Esophagus muscularis mucosa (tissue), 4 donors: ENCODE results near the gene WDR49. TPM values are rescaled to one million over a fixed set of nuclear protein-coding genes. Genes with fewer than 3 reads are reported as not detected.

Source experiments
- DNase-seq: peaks from one replicate; pipeline ENCODE4 v3.0.0-alpha.2; 2017; ENCODE audit errors: extremely low spot score
- H3K27ac ChIP-seq, 4 donors: fragments of 200-600 bp; sonication (generic); replicated peaks in 1 of 4; 1 replicate in 3 of 4; 2 replicates in 1 of 4; pipeline ENCODE4 v1.5.1; 2016 to 2019; ENCODE audit warnings: mild to moderate bottlenecking in 1 of 4
- H3K27me3 ChIP-seq, 4 donors: fragments of 200-600 bp; sonication (generic); one replicate each; pipeline versions ENCODE4 v1.5.1 to v1.6.0; 2016 to 2019
- H3K36me3 ChIP-seq, 4 donors: fragments of 200-600 bp; sonication (generic); one replicate each; pipeline ENCODE4 v1.5.1; 2016 to 2019
- H3K4me1 ChIP-seq, 4 donors: fragments of 200-600 bp; sonication (generic); one replicate each; pipeline ENCODE4 v1.5.1; 2016 to 2019
- H3K4me3 ChIP-seq, 4 donors: fragments of 200-600 bp; sonication (generic); 1 replicate in 2 of 4; 2 replicates in 2 of 4; pipeline ENCODE4 v1.5.1; 2016 to 2019; ENCODE audit warnings: mild to moderate bottlenecking in 4 of 4, moderate library complexity in 1 of 4
- H3K9me3 ChIP-seq, 4 donors: fragments of 200-600 bp; sonication (generic); 1 replicate in 3 of 4; 2 replicates in 1 of 4; pipeline ENCODE4 v1.5.1; 2016 to 2019
- CTCF ChIP-seq, 3 experiments: fragments of 200-600 bp in 2 of 3; fragments of 450-650 bp in 1 of 3; sonication (generic) in 2 of 3; IDR thresholded peaks; one replicate each; pipeline ENCODE4 v1.5.1; 2017 to 2019; ENCODE audit warnings: antibody characterized with exemption in 3 of 3, mild to moderate bottlenecking in 2 of 3, moderate library complexity in 1 of 3
- EP300 ChIP-seq: sonication (generic); formaldehyde crosslinking; IDR thresholded peaks from one replicate; pipeline ENCODE4 v1.6.1; 2017; ENCODE audit warnings: antibody characterized with exemption
- POLR2A ChIP-seq: fragments of 450-650 bp; IDR thresholded peaks from one replicate; pipeline ENCODE4 v1.6.1; 2017; ENCODE audit warnings: antibody characterized with exemption, moderate library complexity, mild to moderate bottlenecking, low read depth
- POLR2AphosphoS5 ChIP-seq, 2 donors: sonication (generic); formaldehyde crosslinking; IDR thresholded peaks; one replicate each; pipeline ENCODE4 v1.6.1; 2017; ENCODE audit warnings: antibody characterized with exemption in 2 of 2
- WGBS: methylation state at CpG from one replicate; pipeline ENCODE4 v1.1.5; 2018; 5-methylcytosine and 5-hydroxymethylcytosine counted together
- intact Hi-C: fragments of 100-400 bp; cut with DNase I; formaldehyde crosslinking; loops from one replicate; pipeline ENCODE4 v1.15.1; 2023
- small RNA-seq, 3 donors: library from RNA; depleted of rRNA; stranded (forward); fragments of <200 nt; gene quantifications; one replicate each; pipeline ENCODE3, GENCODE V24; 2016
- total RNA-seq, 4 donors: library from RNA; depleted of rRNA; stranded (reverse); fragments of >200 nt; gene quantifications; one replicate each; pipeline versions ENCODE4 v1.1.0 to v1.2.1, GENCODE V29; 2016

WDR49 gene
- total RNA-seq, 4 donors from 2014 or later: 2.9 to 9.9 (median 7.2) TPM

GRCh38 chr3:167450195-167450594 lies 203.5 kb downstream of the WDR49 start:
- Histone ChIP-seq H3K27ac (no peak overlapping the region), H3K4me3 (no peak overlapping the region), H3K36me3 (no peaks in the 10 kb centered on the region), H3K4me1 (no peaks in the 10 kb centered on the region), H3K27me3 (no peaks in the 10 kb centered on the region), H3K9me3 (no peaks in the 10 kb centered on the region)
- DNase-seq: no peak
- TF ChIP-seq POLR2A (no peak), CTCF (IDR thresholded peaks at IDR 0.05) (no peak), EP300 (no peak), POLR2AphosphoS5 (IDR thresholded peaks at IDR 0.05) (no peak)
- intact Hi-C loops: no loop called here
- 91% methylated on average over 5 of the region's 5 CpGs for WGBS

GRCh38 chr3:167445491-167445890 lies 208.3 kb downstream of the WDR49 start:
- no peak for TF ChIP-seq CTCF (IDR thresholded peaks at IDR 0.05)
- no peak for TF ChIP-seq POLR2A
- no peak for TF ChIP-seq EP300
- TF ChIP-seq POLR2AphosphoS5 (IDR thresholded peaks at IDR 0.05): no peak
- no peak overlapping the region for H3K27ac ChIP-seq
- H3K36me3 ChIP-seq: no peaks in the 10 kb centered on the region
- no peak overlapping the region for H3K4me3 ChIP-seq
- no peaks in the 10 kb centered on the region for H3K4me1 ChIP-seq
- no peak for DNase-seq
- intact Hi-C loops: no loop called here
- no peaks in the 10 kb centered on the region for H3K27me3 ChIP-seq
- no peaks in the 10 kb centered on the region for H3K9me3 ChIP-seq

GRCh38 chr3:167441256-167441655 lies 212.5 kb downstream of the WDR49 start:
- Histone ChIP-seq H3K27ac (no peak overlapping the region), H3K27me3 (no peaks in the 10 kb centered on the region), H3K9me3 (no peaks in the 10 kb centered on the region), H3K4me1 (no peaks in the 10 kb centered on the region), H3K4me3 (no peak overlapping the region), H3K36me3 (no peaks in the 10 kb centered on the region)
- DNase-seq: no peak
- TF ChIP-seq CTCF (IDR thresholded peaks at IDR 0.05): no peak
- TF ChIP-seq EP300: no peak
- no peak for TF ChIP-seq POLR2A
- TF ChIP-seq POLR2AphosphoS5 (IDR thresholded peaks at IDR 0.05): no peak
- intact Hi-C loops: no loop called here
- WGBS: 71% methylated on average over 2 of the region's 2 CpGs

- Histone ChIP-seq H3K27ac (no peak overlapping the region), H3K36me3 (no peaks in the 10 kb centered on the region), H3K4me3 (no peak overlapping the region), H3K9me3 (no peaks in the 10 kb centered on the region), H3K4me1 (no peaks in the 10 kb centered on the region), H3K27me3 (no peaks in the 10 kb centered on the region)
- intact Hi-C loops: no loop called here
- no peak for TF ChIP-seq POLR2A
- TF ChIP-seq CTCF (IDR thresholded peaks at IDR 0.05): no peak
- no peak for TF ChIP-seq POLR2AphosphoS5 (IDR thresholded peaks at IDR 0.05)
- TF ChIP-seq EP300: no peak
- 81% methylated on average over 2 of the region's 2 CpGs for WGBS
- DNase-seq: no peak
These were observed 216.2 kb downstream of the WDR49 start for GRCh38 chr3:167437428-167438139.

Small RNAs within 50 kb of the gene (small RNA-seq; reads per million reads assigned to genes)
- gene HMGN1P8: 0 reads per million in 3 donors

Other genes starting within 250 kb of the WDR49 start
- gene SERPINI2, start 179.9 kb downstream of the WDR49 start, total RNA-seq: 1 to 10 TPM in 1 of 4 donors, under 1 TPM in 1, not detected in 2; 0.32 to 1.2 TPM
- 10 to 100 TPM; 58.3 to 90.1 (median 65.1) TPM for gene PDCD10, start 81.0 kb upstream of the WDR49 start, total RNA-seq
- 1 to 10 TPM; 3.1 to 7.1 (median 4.1) TPM for gene SERPINI1, start 81.8 kb upstream of the WDR49 start, total RNA-seq